Breast epithelium (tissue), 3 donors: ENCODE measurements around the gene MSL2.

Experiments used
- POLR2A ChIP-seq: fragments of 450-650 bp; IDR thresholded peaks from one replicate; pipeline ENCODE4 v1.6.1; 2016; ENCODE audit warnings: antibody characterized with exemption, mild to moderate bottlenecking, moderate library complexity
- POLR2AphosphoS5 ChIP-seq, 3 donors: sonication (generic); formaldehyde crosslinking; IDR thresholded peaks; one replicate each; pipeline ENCODE4 v1.6.1; 2017; ENCODE audit warnings: antibody characterized with exemption in 3 of 3
- TF ChIP-seq, protein P1 (sequence below), 3 donors: fragments of 450-650 bp; IDR thresholded peaks; one replicate each; pipeline ENCODE4 v1.5.1; 2016 to 2017; ENCODE audit warnings: antibody characterized with exemption in 3 of 3, mild to moderate bottlenecking in 3 of 3, moderate library complexity in 3 of 3

DNA sequence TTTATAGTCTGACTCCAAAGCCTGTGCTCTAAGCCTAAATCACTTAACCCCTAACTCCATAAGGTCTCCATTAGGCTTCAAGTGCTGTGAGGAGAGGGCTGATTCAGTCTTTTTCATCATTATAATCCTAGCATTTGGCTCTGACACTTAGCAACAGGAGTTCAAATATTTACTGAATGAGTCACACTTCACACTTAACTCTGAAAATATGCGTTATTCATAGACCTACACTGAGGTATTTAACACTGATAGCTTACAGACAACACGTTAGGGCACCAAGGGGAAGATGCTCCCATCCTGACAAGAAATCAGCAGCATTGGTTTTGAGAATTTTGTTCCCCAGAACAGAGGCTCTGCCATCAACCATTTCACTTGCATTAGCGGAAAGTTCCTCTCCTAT lies 53.5 kb downstream of the MSL2 start:
- TF ChIP-seq, protein P1, sequence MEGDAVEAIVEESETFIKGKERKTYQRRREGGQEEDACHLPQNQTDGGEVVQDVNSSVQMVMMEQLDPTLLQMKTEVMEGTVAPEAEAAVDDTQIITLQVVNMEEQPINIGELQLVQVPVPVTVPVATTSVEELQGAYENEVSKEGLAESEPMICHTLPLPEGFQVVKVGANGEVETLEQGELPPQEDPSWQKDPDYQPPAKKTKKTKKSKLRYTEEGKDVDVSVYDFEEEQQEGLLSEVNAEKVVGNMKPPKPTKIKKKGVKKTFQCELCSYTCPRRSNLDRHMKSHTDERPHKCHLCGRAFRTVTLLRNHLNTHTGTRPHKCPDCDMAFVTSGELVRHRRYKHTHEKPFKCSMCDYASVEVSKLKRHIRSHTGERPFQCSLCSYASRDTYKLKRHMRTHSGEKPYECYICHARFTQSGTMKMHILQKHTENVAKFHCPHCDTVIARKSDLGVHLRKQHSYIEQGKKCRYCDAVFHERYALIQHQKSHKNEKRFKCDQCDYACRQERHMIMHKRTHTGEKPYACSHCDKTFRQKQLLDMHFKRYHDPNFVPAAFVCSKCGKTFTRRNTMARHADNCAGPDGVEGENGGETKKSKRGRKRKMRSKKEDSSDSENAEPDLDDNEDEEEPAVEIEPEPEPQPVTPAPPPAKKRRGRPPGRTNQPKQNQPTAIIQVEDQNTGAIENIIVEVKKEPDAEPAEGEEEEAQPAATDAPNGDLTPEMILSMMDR (IDR thresholded peaks at IDR 0.05), result no peak
- TF ChIP-seq POLR2A (no peak), POLR2AphosphoS5 (IDR thresholded peaks at IDR 0.05) (no peak)
